Measurements from ENCODE around the gene ADGRG3. TPM values are rescaled to one million over a fixed set of nuclear protein-coding genes. Genes with fewer than 3 reads are reported as not detected.

ADGRG3 gene
- polyA plus RNA-seq, 1 donor (not counting 4 experiments of a cell fraction or from before 2014, with no cell fraction given) = not detected

DNA sequence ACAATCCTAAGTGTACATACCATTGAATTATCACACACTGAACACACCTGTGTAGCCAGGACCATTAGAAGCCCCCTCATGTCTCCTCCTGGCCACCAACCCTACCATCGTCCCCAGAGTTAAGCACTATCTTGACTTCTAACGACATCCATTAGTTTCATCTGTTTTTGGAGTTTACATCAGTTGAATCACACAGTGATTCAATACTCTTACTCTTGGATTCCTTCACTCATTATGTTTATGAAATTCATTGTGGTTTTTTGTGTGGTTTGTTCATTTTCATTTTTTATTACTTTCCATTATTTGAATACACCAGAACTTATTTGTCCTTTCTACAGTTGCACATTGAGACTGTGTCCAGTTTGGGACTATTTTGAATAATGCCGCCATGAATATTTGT lies 40.1 kb downstream of the ADGRG3 start:
- no peak for TF ChIP-seq EZH2 (IDR thresholded peaks at IDR 0.05; ENCODE audit: low read length)
- TF ChIP-seq, protein P1, sequence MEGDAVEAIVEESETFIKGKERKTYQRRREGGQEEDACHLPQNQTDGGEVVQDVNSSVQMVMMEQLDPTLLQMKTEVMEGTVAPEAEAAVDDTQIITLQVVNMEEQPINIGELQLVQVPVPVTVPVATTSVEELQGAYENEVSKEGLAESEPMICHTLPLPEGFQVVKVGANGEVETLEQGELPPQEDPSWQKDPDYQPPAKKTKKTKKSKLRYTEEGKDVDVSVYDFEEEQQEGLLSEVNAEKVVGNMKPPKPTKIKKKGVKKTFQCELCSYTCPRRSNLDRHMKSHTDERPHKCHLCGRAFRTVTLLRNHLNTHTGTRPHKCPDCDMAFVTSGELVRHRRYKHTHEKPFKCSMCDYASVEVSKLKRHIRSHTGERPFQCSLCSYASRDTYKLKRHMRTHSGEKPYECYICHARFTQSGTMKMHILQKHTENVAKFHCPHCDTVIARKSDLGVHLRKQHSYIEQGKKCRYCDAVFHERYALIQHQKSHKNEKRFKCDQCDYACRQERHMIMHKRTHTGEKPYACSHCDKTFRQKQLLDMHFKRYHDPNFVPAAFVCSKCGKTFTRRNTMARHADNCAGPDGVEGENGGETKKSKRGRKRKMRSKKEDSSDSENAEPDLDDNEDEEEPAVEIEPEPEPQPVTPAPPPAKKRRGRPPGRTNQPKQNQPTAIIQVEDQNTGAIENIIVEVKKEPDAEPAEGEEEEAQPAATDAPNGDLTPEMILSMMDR (optimal IDR thresholded peaks at IDR 0.05 in 1 of 3, IDR thresholded peaks at IDR 0.05 in 1 of 3, conservative IDR thresholded peaks at IDR 0.05 in 1 of 3; ENCODE audit: extremely low read depth in 1 of 3, insufficient read depth in 2 of 3, low read length in 3 of 3) = no peak
- peaks cover 4% of the 10 kb centered on the region for H3K27me3 ChIP-seq (ENCODE audit: control insufficient read depth, extremely low read depth, insufficient read depth, low read length)
- DNase-seq (ENCODE audit: low read depth, low spot score) = no peak
- H3K9me1 ChIP-seq (ENCODE audit: control insufficient read depth, extremely low read depth, insufficient read depth, low read length) = no peaks in the 10 kb centered on the region
- H3K4me2 ChIP-seq (ENCODE audit: control insufficient read depth, extremely low read depth, insufficient read depth, low read depth, low read length) = no peak overlapping the region
- H4K20me1 ChIP-seq (ENCODE audit: control insufficient read depth, extremely low read depth, insufficient read depth, low read length) = no peaks in the 10 kb centered on the region
- no peaks in the 10 kb centered on the region for H3K79me2 ChIP-seq (ENCODE audit: control insufficient read depth, insufficient read depth, low read length)
- no peak for FAIRE-seq
- H3K4me3 ChIP-seq (ENCODE audit: control insufficient read depth in 2 of 3, extremely low read depth in 1 of 3, insufficient read depth in 2 of 3, low read depth in 1 of 3, low read length in 3 of 3) = no peak overlapping the region
- no peak overlapping the region for H3K27ac ChIP-seq (ENCODE audit: control insufficient read depth, insufficient read depth, low read length)
- H3K9ac ChIP-seq (ENCODE audit: control insufficient read depth, extremely low read depth, insufficient read depth, low read length) = no peak overlapping the region
- no peaks in the 10 kb centered on the region for H3K4me1 ChIP-seq (ENCODE audit: control insufficient read depth, extremely low read depth, insufficient read depth, low read length)
- dilution Hi-C loops (cut with MboI; ENCODE audit: extremely low pct_ligation_motif_present, low sequenced_read_pairs) = no loop called here
- no peaks in the 10 kb centered on the region for H3K36me3 ChIP-seq (ENCODE audit: control insufficient read depth in 2 of 2, extremely low read depth in 1 of 2, insufficient read depth in 2 of 2, low read length in 2 of 2)
- no peaks in the 10 kb centered on the region for H3K9me3 ChIP-seq (ENCODE audit: control insufficient read depth, low read depth, low read length)
- H2AFZ ChIP-seq (ENCODE audit: control insufficient read depth, low read length) = no peak overlapping the region

DNA sequence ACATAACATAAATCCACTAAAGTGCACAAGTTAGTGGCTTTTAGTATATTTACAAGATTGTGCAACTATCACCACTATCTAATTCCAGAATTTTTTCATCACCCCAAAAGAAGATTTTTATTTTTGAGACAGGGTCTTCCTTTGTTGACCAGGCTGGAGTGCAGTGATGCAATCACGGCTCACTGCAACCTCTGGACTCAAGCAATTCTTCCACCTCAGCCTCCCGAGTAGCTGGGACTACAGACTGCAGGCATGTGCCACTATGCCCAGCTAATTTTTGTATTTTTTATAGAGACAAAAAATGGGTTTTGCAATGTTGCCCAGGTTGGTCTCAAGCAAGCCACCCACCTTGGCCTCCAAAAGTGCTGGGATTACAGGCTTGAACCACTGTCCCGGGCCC lies 41.6 kb downstream of the ADGRG3 start:
- dilution Hi-C loops (cut with MboI; ENCODE audit: extremely low pct_ligation_motif_present, low sequenced_read_pairs) = no loop called here
- no peak for TF ChIP-seq EZH2 (IDR thresholded peaks at IDR 0.05; ENCODE audit: low read length)
- TF ChIP-seq, protein P1 (optimal IDR thresholded peaks at IDR 0.05 in 1 of 3, IDR thresholded peaks at IDR 0.05 in 1 of 3, conservative IDR thresholded peaks at IDR 0.05 in 1 of 3; ENCODE audit: extremely low read depth in 1 of 3, insufficient read depth in 2 of 3, low read length in 3 of 3) = no peak

More for the DNA sequence above, 41.6 kb downstream of the ADGRG3 start:
- no peak overlapping the region for H3K4me3 ChIP-seq (ENCODE audit: control insufficient read depth in 2 of 3, extremely low read depth in 1 of 3, insufficient read depth in 2 of 3, low read depth in 1 of 3, low read length in 3 of 3)
- no peak overlapping the region for H3K27ac ChIP-seq (ENCODE audit: control insufficient read depth, insufficient read depth, low read length)
- no peaks in the 10 kb centered on the region for H3K4me1 ChIP-seq (ENCODE audit: control insufficient read depth, extremely low read depth, insufficient read depth, low read length)
- DNase-seq (ENCODE audit: low read depth, low spot score) (no peak), FAIRE-seq (no peak)
- H4K20me1 ChIP-seq (ENCODE audit: control insufficient read depth, extremely low read depth, insufficient read depth, low read length) = no peaks in the 10 kb centered on the region
- H3K9me1 ChIP-seq (ENCODE audit: control insufficient read depth, extremely low read depth, insufficient read depth, low read length) = no peaks in the 10 kb centered on the region
- H3K27me3 ChIP-seq (ENCODE audit: control insufficient read depth, extremely low read depth, insufficient read depth, low read length) = peaks cover 8% of the 10 kb centered on the region
- H3K4me2 ChIP-seq (ENCODE audit: control insufficient read depth, extremely low read depth, insufficient read depth, low read depth, low read length) = no peak overlapping the region
- no peaks in the 10 kb centered on the region for H3K79me2 ChIP-seq (ENCODE audit: control insufficient read depth, insufficient read depth, low read length)
- no peak overlapping the region for H3K9ac ChIP-seq (ENCODE audit: control insufficient read depth, extremely low read depth, insufficient read depth, low read length)
- H2AFZ ChIP-seq (ENCODE audit: control insufficient read depth, low read length) = no peak overlapping the region
- no peaks in the 10 kb centered on the region for H3K36me3 ChIP-seq (ENCODE audit: control insufficient read depth in 2 of 2, extremely low read depth in 1 of 2, insufficient read depth in 2 of 2, low read length in 2 of 2)
- no peaks in the 10 kb centered on the region for H3K9me3 ChIP-seq (ENCODE audit: control insufficient read depth, low read depth, low read length)
